GDM1 (cell line): ENCODE results near the gene WSCD1.

Experiments
- DNase-seq: peaks from one replicate; lab custom pipeline; 2025; lab: John Stamatoyannopoulos, UW

Gene WSCD1

DNA sequence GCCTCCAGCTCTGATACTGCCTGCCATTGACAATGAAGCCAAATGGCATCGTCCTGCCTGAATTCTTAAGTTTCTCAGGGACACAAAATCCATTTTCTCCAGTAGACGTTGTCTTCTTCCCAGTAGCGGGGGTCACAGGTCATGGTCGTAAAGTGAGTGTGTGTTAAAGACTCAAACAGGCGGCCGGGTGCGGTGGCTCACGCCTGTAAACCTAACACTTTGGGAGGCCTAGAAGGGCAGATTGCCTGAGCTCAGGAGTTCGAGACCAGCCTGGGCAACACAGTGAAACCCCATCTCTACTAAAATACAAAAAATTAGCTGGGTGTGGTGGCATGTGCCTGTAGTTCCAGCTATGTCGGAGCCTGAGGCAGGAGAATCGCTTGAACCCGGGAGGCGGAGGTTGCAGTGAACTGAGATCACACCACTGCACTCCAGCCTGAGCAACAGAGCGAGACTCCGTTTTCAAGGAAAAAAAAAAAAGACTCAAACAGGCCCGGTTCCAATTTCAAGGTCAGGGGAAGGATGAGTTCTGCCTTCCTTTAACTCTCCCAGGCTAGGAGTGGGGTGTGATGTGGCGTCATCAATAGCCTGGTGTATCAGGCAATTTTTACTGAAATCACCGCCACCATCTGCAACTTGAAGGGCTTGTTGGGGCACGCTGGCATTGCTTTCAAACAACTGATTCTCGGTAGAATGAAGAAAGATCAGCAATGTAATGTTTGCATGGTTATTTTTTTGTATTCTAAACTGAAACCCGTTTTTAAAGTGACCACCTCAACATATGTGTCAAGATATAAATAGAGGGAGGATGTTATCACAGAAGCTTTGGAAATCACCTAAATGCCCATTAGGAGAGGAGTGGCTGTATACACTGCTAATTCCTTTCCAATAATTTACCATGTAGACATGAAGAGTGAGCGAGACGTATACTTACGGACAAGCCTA lies 91.0 kb downstream of the WSCD1 start:
- DNase-seq = no peak

DNA sequence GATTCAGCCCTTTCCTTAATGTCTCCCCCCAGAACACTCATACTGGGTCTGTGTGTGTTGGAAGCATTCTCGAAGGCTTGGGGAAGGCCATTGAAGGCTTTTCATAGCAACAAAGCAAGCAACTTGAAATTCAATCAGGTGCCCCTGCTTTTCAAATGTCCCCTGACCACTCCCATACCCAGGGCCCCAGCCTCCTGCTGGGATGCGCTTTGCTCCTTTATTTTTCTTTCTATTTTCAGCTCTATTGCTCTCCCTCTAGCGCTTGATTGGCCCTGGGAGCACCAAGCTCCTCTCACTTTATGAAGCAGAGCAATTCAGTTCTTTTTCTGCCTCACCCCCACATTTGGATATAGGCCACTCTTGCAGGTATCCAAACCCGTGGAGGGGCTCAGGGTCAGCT lies 92.0 kb downstream of the WSCD1 start:
- no peak for DNase-seq

DNA sequence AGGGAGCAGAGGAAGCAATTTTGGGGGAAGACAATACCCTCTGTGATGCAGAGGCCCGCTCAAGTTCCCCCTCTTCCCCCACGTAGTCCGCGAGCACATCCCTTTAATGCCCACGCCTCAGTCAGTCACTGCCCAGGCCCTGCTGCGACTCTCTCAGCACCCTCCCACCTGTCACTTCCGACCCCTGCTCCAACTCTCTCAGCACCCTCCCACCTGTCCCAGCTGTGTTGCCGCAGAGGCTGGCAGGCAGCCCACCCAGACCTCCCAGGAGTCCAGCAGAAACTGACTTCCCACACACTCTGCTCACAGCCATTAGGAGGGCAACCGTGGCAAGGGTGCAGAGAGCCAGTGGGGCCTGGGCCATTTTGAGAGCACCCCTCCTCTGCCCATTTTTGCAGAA lies 92.7 kb downstream of the WSCD1 start:
- no peak for DNase-seq

DNA sequence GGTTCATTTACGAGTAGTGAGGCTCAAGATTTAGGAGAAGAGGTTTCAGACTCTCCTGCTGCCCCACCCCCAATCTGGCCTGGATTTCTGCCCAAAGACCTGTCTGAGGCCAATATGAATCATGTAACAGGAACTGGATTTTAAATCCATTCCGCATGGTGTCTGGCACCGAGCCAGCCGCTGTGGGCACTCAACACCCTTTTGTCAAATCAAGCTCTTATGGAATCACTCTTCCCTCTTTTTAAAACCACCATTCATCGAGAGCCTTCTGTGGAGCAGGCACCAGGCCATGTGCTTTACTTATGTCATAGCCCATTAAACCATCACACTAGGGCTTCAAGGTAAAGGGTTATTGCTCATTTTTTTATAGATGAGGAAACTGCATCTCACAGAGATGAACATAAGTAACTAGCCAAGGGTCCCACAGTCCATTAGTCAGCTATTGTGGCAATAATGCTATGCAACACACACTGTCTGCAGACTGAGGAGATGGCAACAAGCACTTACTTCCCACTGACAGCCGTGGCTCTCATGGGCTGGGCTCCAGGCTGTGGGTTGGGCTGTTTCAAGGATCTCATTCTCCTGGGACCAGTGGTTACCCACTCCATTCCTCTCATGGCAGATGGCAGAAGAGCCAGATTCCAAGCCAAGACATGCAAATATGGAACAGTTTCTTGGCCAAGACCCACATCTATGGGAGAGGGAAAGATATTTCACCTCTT lies 93.6 kb downstream of the WSCD1 start:
- DNase-seq = no peak

DNA sequence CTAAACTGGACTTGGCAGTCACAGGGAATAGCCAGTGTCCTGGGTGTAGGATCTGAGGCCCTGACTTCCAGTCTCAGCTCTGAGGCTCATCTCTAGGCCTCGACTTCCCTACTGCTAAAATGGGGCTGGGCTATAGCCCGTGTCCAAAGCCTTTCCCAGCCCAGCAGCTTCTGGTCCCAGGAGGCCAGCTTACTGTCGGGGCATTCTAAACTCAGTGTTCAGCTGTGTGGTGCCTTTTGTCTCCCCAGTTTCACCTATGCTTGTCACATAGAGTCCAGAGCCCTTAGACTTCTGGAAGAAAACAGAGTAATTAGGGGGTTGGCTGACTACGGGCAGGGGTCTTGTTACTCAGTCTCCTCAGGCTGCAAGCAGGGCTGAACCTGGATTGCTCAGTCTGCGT lies 94.8 kb downstream of the WSCD1 start:
- no peak for DNase-seq

DNA sequence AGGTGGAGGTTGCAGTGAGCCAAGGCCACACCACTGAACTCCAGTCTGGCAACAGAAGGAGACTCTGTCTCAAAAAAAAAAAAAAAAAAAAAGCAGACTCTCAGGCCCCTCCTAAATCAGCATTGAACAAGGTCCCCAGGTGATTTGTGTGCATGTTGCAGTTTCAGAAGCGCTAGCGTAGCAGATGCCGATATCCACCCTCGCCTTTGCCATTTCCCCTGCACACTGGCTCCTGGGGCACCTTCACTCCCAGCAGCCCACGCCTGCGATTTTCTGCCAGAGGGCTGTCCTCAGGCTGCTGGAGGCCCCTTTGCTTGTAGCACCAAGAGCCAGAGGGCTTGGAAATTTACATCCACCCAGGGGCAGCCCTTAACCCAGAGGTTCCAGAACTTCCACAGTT lies 95.6 kb downstream of the WSCD1 start:
- DNase-seq = no peak

DNA sequence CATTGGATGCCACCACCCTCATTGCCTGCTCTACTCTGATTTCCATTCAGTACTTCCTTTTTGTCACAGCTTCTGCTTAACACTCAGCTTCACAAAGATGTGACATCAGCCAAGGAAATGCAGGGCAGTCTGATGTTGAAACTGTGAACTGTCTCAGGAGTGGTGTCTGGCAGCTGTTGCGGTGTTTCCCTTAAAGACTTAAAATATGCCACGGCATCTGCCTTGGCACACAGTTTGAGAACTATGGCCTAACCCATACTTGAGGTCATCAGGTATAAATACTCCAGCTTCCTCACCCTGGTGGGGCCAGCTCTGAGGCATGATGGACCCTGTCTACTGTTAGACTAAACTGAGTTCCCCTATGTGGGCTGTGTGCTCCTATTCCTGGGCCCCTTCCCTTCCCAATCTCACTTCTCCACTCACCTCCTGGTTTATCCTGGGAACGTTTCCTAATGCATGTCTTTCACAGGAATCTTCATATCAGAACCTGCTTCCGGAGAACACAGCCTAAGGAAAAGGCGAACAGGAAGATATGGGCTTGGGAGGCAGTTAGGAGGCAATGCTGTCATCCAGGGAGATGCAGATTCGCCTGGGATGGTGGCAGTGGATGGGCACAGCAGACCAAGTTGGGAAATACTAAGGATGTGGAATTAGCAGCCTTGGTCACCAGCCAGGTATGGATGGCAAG lies 96.5 kb downstream of the WSCD1 start:
- DNase-seq = no peak

DNA sequence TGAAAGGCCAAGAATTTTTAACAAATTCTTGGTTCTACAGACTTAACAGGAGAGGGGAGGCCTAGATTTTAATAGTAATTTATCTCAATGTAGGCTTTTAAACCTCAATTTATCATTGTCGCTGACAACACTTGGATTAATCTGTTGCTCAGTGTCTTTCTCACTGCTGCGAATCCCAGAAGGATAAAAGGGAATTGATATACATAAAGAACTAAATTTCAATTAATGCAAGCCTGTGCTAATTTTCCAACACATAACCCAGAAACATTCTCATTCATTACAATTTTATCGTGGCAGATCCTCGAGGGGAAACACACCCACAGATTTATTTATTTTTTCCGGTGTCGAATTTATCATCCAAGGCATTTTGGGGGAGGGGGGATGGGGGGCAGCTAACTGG lies 98.1 kb downstream of the WSCD1 start:
- DNase-seq = no peak

DNA sequence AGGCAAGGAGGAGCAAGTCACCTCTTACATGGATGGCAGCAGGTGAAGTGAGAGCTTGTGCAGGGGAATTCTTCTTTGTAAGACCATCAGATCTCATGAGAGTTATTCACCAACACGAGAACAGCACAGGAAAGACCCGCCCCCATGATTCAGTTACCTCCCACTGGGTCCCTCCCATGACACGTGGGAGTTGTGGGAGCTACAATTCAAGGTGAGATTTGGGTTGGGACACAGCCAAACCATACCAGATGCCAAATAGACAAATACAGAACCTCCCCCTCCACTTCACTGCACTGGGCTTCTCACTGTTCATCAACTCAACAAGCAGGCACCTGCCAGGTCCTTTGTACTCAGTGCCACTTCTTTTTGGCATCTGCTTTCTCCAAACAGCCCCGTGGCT lies 100.2 kb downstream of the WSCD1 start:
- no peak for DNase-seq

DNA sequence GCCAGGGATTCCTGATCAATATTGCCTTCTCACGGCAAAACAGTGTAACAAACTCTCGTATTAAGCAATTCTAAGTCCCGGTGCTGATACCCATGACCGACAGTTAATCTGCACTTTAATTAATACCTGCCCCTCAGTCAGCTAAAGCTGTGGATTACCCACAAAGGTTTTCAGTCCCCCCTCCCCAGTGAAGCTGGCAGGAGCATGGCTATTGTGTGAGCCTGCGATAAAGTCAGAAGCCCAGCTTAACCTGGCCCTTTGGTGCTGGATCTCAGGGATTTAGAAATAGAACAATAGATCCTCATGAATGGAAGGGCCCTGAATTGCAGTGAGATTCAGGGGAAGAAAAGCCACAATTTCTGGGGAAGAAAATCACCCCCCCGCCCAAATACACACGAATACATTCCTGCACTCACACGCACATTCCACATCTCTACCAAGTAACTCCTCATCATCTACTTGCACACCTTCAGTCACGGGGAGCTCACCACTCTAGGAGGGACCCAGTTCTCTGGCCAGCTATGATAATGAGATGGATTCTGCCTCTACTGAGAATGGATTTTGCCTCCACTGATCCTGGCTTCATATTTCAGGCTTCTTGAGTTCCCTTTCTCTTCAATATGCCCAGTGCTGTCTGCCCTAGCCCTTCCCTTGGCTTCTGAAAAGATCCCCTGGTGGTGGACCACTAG lies 102.6 kb downstream of the WSCD1 start:
- no peak for DNase-seq

DNA sequence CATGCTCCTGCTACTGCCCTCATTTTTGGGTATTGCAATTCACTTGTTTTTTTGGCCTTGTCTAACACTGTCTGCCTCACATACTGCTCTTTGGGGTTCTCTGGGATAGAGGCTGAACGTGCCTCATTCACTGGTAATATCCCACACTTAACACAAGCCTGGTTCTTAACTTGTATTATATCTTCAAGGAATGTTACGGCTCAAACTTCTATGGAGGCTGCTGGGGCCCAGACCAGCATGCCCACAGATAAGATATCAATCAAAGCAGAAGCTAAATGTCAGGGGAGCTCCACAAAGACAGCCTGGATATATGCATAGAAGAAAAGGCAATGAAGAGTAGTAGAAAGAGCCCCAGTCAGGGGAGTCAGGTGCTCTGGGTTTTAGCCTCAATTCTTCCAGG lies 103.5 kb downstream of the WSCD1 start:
- DNase-seq = no peak
